ENCODE data around the gene SORBS1. TPM values are rescaled to one million over a fixed set of nuclear protein-coding genes. Genes with fewer than 3 reads are reported as not detected.

The SORBS1 gene
- total and polyA plus RNA-seq, 9 of the 15 experiments (the other 6 are each of a cell fraction or from before 2014, with no cell fraction given): 2.0 to 13.3 (median 6.5) TPM

DNA sequence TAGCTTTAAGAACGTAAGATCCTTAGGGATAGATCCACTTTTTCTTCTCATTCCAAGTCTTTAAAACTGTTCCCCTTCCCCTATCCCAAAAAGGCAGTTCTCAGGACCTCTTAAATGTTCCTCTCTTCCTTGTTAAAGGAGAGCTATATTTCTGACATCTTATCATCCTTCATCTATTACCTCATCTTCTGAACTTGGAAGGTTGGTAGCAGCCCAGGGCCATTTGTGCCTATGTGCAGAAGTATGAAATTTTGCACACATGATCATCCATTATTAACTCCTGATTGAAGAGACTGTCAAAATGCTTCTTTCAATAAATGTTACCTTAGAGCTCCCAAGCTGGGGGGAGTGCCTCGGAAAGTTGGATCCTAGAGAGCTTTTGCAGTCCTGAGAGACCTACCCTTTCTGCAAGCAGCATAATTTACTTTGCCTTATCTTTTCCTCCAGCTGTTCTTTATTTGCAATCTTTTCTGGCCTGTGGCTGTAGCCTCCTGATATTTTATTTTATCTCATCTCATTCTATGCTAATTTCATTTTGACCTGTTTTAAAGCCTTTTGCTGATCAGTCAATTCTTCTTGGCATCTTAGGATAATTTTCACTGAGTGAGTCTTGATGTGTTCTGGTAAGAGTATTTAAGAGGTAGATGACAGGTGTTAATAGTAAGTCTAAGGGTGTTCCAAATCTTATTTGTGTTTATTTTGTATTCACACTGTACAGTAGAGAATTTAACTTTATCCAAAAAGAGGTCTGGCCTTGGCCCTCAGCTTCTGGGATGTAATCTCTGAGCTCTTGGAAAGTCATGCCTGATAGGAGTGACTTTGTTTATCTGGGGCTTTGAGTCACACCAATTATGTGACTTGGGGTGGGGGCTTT, 135.3 kb downstream of the SORBS1 start (continued):
- TF ChIP-seq, protein P1, sequence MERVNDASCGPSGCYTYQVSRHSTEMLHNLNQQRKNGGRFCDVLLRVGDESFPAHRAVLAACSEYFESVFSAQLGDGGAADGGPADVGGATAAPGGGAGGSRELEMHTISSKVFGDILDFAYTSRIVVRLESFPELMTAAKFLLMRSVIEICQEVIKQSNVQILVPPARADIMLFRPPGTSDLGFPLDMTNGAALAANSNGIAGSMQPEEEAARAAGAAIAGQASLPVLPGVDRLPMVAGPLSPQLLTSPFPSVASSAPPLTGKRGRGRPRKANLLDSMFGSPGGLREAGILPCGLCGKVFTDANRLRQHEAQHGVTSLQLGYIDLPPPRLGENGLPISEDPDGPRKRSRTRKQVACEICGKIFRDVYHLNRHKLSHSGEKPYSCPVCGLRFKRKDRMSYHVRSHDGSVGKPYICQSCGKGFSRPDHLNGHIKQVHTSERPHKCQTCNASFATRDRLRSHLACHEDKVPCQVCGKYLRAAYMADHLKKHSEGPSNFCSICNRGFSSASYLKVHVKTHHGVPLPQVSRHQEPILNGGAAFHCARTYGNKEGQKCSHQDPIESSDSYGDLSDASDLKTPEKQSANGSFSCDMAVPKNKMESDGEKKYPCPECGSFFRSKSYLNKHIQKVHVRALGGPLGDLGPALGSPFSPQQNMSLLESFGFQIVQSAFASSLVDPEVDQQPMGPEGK (CRISPR knock-in tag; IDR thresholded peaks at IDR 0.05; ENCODE audit: borderline replicate concordance): no peak
- no peak for TF ChIP-seq ZNF41 (CRISPR knock-in tag; conservative IDR thresholded peaks at IDR 0.05)
- TF ChIP-seq, protein P2, sequence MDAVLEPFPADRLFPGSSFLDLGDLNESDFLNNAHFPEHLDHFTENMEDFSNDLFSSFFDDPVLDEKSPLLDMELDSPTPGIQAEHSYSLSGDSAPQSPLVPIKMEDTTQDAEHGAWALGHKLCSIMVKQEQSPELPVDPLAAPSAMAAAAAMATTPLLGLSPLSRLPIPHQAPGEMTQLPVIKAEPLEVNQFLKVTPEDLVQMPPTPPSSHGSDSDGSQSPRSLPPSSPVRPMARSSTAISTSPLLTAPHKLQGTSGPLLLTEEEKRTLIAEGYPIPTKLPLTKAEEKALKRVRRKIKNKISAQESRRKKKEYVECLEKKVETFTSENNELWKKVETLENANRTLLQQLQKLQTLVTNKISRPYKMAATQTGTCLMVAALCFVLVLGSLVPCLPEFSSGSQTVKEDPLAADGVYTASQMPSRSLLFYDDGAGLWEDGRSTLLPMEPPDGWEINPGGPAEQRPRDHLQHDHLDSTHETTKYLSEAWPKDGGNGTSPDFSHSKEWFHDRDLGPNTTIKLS (IDR thresholded peaks at IDR 0.05; ENCODE audit: borderline replicate concordance, low read depth): no peak
- no peak for TF ChIP-seq SAFB (IDR thresholded peaks at IDR 0.05; ENCODE audit: borderline replicate concordance, low read depth, low read length)
- peak; percentile 42; the same call in 1 of the 2 replicates for TF ChIP-seq MAFK (IDR thresholded peaks at IDR 0.05; ENCODE audit: low read length)
- TF ChIP-seq ZKSCAN1 (IDR thresholded peaks at IDR 0.05; ENCODE audit: low read depth, low read length): no peak
- peak; percentile 23; the same call in 1 of the 2 replicates for TF ChIP-seq BCOR (IDR thresholded peaks at IDR 0.05)
- peak; percentile 69 for TF ChIP-seq NFIC (IDR thresholded peaks at IDR 0.05)
- TF ChIP-seq NFRKB (IDR thresholded peaks at IDR 0.05; ENCODE audit: low read depth): no peak
- TF ChIP-seq SMAD1 (IDR thresholded peaks at IDR 0.05; ENCODE audit: low read depth, low read length, partially characterized antibody): no peak
- TF ChIP-seq HDAC3 (IDR thresholded peaks at IDR 0.05; ENCODE audit: borderline replicate concordance, partially characterized antibody): peak; percentile 40
- no peak for TF ChIP-seq GATA2 (CRISPR knock-in tag; IDR thresholded peaks at IDR 0.05)
- TF ChIP-seq ZNF668 (CRISPR knock-in tag; IDR thresholded peaks at IDR 0.05): no peak
- TF ChIP-seq, protein P3, sequence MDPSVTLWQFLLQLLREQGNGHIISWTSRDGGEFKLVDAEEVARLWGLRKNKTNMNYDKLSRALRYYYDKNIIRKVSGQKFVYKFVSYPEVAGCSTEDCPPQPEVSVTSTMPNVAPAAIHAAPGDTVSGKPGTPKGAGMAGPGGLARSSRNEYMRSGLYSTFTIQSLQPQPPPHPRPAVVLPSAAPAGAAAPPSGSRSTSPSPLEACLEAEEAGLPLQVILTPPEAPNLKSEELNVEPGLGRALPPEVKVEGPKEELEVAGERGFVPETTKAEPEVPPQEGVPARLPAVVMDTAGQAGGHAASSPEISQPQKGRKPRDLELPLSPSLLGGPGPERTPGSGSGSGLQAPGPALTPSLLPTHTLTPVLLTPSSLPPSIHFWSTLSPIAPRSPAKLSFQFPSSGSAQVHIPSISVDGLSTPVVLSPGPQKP (CRISPR knock-in tag; IDR thresholded peaks at IDR 0.05): no peak
- TF ChIP-seq, protein P4, sequence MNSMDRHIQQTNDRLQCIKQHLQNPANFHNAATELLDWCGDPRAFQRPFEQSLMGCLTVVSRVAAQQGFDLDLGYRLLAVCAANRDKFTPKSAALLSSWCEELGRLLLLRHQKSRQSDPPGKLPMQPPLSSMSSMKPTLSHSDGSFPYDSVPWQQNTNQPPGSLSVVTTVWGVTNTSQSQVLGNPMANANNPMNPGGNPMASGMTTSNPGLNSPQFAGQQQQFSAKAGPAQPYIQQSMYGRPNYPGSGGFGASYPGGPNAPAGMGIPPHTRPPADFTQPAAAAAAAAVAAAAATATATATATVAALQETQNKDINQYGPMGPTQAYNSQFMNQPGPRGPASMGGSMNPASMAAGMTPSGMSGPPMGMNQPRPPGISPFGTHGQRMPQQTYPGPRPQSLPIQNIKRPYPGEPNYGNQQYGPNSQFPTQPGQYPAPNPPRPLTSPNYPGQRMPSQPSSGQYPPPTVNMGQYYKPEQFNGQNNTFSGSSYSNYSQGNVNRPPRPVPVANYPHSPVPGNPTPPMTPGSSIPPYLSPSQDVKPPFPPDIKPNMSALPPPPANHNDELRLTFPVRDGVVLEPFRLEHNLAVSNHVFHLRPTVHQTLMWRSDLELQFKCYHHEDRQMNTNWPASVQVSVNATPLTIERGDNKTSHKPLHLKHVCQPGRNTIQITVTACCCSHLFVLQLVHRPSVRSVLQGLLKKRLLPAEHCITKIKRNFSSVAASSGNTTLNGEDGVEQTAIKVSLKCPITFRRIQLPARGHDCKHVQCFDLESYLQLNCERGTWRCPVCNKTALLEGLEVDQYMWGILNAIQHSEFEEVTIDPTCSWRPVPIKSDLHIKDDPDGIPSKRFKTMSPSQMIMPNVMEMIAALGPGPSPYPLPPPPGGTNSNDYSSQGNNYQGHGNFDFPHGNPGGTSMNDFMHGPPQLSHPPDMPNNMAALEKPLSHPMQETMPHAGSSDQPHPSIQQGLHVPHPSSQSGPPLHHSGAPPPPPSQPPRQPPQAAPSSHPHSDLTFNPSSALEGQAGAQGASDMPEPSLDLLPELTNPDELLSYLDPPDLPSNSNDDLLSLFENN (IDR thresholded peaks at IDR 0.05; ENCODE audit: low read depth in 2 of 2, low read length in 2 of 2): peak in 1 of 2 experiments; percentile 82; a peak in 1 of 4 replicates
- TF ChIP-seq CEBPG (CRISPR knock-in tag; IDR thresholded peaks at IDR 0.05): no peak
- TF ChIP-seq CEBPG (tag; conservative IDR thresholded peaks at IDR 0.05 in 1 of 2, IDR thresholded peaks at IDR 0.05 in 1 of 2): 0 out of 4 replicates have a peak, but pooled peaks of 1 of the 2 experiments have one; percentile 28
